T-helper 2 cell treated with Interferon-gamma antibody and Interleukin-4, amounts not matched to agents 100 ng/mL and 5 ng/mL, for 36 hours (primary cell): ENCODE measurements around the gene ABCC12. TPM values are rescaled to one million over a fixed set of nuclear protein-coding genes. Genes with fewer than 3 reads are reported as not detected.

Source experiments
- intact Hi-C: fragments of 100-400 bp; cut with micrococcal nuclease; formaldehyde crosslinking; loops from one replicate; pipeline ENCODE4 v1.15.1; 2023
- total RNA-seq: library from RNA; stranded (reverse); gene quantifications from 2 replicates; pipeline ENCODE4 v1.2.3, GENCODE V29; 2022

ABCC12 gene
- total RNA-seq, 1 donor from 2014 or later, result not detected

- intact Hi-C loops, result no loop called here
These were observed 19.0 kb downstream of the ABCC12 start for GRCh38 chr16:48136547-48137360.

GRCh38 chr16:48133455-48134211 lies 22.2 kb downstream of the ABCC12 start:
- intact Hi-C loops, result no loop called here

GRCh38 chr16:48132696-48133095 lies 23.1 kb downstream of the ABCC12 start:
- intact Hi-C loops, result no loop called here

DNA sequence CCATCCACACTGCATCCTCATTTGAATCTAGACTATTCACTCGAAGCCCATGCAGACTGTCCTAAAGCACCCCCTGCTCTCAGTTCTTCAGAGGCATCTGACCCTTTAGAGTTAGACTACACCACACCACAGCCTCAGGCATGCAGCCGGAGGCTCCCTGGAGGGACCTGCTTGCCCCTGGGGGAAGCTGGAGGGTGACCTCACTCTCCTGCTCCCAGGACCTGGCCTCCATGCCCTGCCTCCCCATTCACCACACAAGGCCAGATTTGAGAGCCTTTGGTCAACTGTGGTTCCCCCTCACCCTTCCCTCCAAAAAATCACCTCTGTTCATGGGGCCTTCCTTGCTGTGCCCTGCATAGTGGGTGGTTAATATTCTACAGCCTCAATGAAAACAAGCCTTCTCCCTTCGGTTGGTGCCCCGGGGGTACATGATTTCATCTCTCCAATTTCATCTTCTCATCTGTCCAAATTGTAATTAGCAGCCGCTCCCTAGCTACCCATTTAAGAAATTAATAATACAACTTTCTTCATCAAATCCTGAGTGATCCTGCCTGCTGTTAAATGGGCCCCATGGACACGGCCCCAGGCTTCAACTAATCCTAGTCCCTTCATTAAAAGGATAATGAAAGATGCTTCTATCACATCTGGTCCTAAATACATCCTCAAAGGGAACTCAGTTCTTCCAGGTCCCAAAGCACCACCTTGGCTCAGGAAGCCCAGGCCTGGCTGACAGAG lies 24.4 kb downstream of the ABCC12 start:
- intact Hi-C loops, result no loop called here

- intact Hi-C loops, result no loop called here
These were observed 25.9 kb downstream of the ABCC12 start for GRCh38 chr16:48129926-48130325.

DNA sequence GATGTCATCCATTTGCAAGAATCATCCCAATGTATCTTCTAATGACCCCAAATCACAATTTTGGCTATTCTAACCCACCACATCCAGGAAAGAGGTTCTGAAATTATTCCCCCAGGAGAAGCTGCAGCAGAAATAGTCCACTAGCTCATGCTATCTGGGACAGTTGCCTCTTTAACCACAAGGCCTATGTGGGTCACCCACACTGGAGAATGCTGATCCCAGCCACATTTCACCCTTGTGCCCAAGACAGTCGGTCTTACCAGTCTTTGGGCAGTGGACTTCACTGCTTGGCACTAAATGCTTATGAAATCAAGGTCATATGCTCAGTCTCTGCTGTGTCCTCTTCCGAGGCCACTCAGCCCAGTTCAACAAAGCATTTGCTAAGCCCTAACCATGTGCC lies 27.0 kb downstream of the ABCC12 start:
- intact Hi-C loops, result no loop called here

- intact Hi-C loops, result no loop called here
These were observed 28.8 kb downstream of the ABCC12 start for GRCh38 chr16:48126801-48127644.

DNA sequence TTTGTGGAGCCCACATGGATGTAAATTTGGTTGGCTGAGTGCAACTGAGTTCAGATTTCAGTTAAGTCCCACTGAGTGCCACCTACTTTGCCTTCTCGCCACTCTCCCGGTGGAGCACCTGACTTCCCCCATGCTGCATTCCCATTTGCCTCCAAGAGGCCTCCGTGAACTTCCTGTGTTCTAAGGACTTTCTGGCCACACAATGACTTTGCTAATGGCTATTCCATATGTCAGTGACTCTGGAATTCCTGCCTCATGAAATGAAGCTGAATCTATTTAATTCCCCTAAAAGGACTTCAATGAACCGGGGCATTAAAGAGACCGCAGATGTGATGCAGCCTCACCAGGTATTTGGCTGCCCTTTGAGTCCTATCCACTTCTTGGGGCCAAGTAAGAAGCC lies 29.9 kb downstream of the ABCC12 start:
- intact Hi-C loops, result no loop called here

DNA sequence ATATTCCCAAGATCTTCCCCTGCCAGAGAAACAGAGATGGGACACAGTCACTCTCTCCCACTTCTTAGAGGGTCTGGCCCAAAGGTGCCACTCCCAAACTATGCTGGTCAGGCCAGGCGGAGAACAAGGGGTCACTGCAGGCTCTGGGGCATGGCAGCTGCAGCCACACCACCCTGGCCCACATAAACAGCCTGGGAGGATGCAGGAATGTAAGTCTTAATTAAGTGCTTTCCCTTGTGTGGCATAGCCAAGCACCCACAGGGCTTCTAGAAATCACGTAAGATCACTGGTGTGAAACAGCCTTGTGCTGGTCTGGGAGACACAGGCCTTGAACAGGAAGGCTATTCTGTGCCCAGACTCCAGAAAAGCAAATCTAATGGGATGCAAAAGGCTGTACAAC lies 31.5 kb downstream of the ABCC12 start:
- intact Hi-C loops, result no loop called here

- intact Hi-C loops, result no loop called here
These were observed 32.5 kb downstream of the ABCC12 start for GRCh38 chr16:48123104-48123788.

DNA sequence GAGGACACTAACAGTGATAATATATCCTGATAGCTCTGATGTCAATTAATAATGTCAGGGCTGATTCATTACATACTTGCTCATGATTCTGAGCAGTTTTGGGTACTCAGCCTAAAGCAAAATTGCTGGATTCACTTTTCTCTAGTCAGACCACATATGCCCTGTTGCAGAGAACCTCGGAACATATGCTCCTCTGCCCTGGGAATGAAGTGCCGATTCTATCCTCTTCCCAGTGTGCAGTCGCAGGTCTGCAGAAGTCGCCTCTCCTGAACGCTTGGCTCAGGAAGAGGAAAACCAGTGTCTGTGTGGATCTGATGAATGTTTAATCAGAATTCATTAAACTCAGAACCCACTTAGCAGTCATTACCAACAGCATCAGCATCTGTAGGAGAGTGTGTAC lies 34.5 kb downstream of the ABCC12 start:
- intact Hi-C loops, result no loop called here

DNA sequence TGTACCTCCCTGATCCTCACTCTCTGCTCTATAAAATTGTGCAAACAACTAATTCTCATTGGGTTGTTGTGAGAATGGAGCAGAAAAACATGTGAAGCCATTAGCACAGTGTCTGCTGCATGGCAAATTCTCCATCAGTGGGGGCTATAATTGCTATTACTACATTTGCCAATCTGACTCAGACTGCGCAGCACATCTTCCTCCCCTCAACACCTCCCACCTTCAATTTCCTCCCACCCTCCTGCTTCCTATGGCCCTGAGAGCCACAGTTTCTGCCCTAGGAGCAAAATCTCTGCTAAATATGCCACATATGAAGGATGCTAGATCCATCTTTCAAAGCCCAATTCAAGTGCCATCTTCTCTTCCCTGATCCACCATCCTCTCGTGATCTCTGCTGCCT lies 37.0 kb downstream of the ABCC12 start:
- intact Hi-C loops, result loop anchor here (5.0 kb wide), 1 partner anchor 1172 kb away; no protein-coding TSS in a partner anchor

DNA sequence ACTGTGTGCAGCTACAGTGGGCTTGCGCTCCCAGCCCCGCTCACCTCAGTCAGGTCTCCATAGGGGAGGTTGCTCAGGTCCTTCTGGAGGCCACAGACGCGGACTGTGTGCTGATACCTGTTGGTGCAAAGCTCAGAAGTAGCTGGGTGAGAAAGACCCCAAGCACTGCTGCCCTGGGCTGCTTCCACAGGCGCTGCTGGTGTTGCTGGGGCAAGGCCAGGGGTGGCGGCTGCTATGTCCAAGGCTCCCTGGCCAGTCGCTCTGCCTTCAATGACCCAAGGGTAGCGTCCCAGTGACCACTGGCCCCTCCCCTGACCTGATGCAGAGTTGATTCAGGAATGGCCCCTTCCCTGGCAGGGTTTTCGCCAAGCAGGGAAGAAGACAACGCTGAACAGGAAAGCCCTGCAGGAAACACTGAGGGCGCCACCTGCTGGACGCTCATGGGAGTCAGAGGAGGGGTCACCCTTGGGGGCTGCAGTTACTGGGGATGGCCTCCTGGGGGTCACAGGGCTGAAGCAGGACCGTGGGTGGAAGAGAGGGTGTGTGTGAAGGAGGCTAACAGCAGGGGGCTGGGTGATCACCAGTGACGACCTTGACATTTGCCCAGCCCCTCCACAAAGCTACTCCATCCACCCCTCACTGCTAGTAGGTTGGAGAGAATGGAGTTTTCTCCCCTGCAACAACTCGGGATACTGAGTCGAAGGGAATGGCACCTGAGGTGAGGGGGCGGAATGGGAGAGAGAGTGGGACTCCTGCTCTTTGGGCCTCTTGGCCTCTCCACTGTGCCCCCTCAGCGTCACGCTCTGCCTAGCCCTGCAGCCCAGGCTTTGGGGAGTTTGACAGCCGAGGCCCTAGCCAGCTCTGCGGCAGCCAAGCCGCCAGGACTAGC lies 38.3 kb downstream of the ABCC12 start:
- intact Hi-C loops, result loop anchor here (1.0 to 5.0 kb wide), 2 partner anchors 976 to 1170 kb away; no protein-coding TSS in a partner anchor

- intact Hi-C loops, result loop anchor here (5.0 kb wide), 1 partner anchor 1168 kb away; no protein-coding TSS in a partner anchor
These were observed 40.5 kb downstream of the ABCC12 start for GRCh38 chr16:48115299-48115698.

DNA sequence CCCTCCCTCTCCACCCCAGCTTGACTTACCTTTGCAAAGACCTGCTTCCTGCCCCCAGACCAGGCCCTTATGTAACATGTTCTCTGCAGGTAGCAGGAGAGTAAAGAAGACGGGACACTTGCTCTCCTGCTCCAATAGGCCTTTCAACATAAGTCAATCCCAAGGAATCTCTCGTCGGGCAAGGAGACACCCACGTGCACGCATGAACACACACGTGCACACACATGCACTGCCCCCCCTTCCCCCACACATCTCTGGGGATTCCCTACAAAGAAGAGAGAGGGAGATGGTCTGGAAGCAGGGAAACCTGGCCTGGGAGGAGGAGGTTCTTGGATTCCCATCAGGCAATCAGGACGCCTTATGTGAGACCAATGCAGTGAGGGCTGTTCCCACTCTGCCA lies 41.4 kb downstream of the ABCC12 start:
- intact Hi-C loops, result no loop called here

DNA sequence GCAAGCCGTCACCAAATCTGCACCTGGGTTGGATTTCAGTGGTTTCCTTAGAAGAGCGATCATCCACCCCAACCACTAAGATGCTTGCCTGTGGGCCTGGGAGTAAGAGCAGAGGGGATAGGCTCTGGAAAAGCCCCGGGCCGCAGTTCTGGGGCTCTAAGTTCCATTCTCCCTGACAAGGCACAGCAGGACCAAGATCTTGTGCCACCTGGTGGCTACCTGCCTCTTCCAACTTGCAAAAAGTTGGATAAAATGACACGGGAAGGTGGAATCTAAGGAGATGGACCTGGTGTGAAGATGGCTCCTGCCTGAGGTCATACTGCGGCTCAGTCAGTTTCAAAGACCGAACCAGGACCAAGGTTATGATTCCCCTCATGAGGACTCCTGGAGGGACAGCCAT lies 42.3 kb downstream of the ABCC12 start:
- intact Hi-C loops, result no loop called here

- intact Hi-C loops, result no loop called here
These were observed 42.8 kb downstream of the ABCC12 start for GRCh38 chr16:48113001-48113400.

DNA sequence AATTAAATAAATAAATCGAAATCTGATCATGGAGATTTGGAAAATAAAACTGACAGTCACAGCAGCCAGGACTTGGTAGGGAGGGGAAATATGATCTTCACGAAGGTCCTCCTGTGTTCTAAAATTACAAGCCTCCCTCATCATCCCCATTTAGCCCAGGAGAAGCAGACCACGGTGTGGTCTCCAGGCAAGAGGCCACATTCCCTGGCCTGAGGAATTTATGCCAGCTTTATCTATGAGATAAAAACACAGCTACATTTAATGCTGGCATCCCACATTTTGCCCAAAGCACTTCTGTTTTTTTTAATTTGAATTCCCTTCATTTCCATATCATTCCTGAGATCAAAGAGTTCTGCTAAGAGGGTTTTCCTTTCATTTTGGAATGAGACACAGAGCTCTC lies 43.2 kb downstream of the ABCC12 start:
- intact Hi-C loops, result no loop called here

GRCh38 chr16:48110982-48111381 lies 44.8 kb downstream of the ABCC12 start:
- intact Hi-C loops, result no loop called here
